ENCODE data around the gene TMEM236.

Gene TMEM236

DNA sequence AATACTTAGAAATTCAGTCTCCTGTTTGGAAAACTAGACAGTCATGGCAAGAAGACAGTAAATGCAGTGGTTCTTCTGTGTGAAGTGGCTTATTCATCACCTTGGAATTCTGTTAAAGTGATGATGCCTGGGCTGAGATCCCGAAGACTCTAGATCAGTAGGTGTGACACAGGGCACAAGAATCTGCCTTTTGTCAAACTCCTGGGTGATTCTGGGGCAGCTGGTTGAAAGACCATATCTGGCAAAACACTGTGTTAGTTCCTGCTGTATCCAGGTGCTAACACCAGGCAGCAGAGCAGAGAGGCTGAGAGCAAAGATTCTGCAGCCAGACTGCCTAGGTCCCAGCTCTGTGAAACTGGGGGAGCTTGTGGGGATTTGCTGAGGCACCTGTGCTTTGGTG lies 83.7 kb downstream of the TMEM236 start:
- no peak for DNase-seq

DNA sequence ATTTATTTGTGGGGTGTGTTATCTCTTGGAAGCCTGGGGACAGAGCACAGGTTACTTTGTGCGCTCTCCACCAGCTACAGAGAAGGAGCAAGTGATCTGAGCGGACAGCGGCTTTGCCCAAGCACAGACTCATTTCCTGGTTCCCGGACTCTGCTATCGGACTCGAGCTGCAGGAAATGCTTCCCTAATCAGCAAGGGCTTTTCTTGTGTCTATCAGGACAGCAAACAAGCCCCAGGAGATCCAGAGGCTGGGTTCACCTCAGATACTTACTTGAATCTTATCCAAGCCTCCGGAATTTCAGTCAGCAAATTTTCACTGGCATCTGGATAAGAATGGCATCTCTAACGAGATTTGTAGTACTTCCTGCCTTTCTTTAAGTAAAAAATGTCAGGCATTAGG lies 84.9 kb downstream of the TMEM236 start:
- no peak for DNase-seq

DNA sequence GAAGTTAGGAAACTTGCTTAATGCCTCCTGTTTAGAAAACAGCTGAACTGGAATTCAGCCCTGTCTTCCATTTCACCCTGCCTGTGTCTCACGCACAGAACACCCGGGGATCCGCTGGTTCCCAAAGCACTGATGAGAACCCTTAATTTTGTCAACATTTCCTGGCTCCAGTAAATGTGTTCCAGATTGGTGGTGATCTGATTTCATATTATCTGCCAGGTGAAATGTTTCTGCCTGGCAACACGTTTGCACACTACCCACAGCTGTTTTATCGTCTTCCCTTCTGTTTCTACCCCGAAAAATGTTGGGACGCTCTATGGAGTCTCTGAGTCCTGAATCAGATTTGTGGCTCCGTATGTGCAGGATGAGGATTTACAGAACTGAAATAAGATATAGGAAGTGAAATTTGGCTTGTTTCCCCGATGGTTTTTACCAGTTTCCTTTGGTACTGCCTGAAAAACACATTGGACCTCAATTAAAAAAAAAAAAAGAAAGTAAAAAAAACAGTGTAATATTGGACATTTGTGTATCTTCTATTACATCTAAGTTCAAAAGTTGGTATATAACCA lies 86.2 kb downstream of the TMEM236 start:
- no peak for DNase-seq

DNA sequence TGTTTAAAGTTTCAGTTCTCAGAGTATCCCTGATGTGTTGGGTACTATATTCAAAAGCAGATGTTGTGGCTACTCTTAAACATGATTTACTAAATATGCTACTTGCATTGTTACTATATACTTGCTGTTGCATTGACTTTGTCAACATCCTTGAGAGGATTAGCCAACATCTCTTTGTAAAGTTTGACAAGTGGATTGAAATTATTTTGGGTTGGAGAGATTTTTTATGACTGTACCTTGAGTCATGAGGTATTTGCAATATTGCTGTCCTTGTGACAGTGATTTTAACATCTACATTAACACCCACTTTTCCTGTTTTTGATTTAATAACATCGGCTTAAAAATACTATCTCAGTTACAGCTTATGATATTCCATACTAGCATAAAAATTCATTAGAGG lies 89.0 kb downstream of the TMEM236 start:
- DNase-seq = no peak

- DNase-seq = no peak
Observed at GRCh38 chr10:17842641-17843040, 90.6 kb downstream of the TMEM236 start.

- no peak for DNase-seq
Observed at GRCh38 chr10:17847585-17848296, 95.7 kb downstream of the TMEM236 start.

- no peak for DNase-seq
Observed at GRCh38 chr10:17848646-17849045, 96.6 kb downstream of the TMEM236 start.
